Placental epithelial cell (primary cell): ENCODE results near the gene EFNA3. TPM values are rescaled to one million over a fixed set of nuclear protein-coding genes. Genes with fewer than 3 reads are reported as not detected.

ENCODE experiments used
- small RNA-seq: library from RNA; depleted of rRNA; stranded (forward); fragments of <200 nt; gene quantifications from one replicate; pipeline ENCODE3, GENCODE V24; 2012
- total RNA-seq: library from RNA; depleted of rRNA; stranded (reverse); fragments of >200 nt; gene quantifications from 2 replicates; pipeline ENCODE4 v1.2.3, GENCODE V29; 2012

EFNA3 gene, protein sequence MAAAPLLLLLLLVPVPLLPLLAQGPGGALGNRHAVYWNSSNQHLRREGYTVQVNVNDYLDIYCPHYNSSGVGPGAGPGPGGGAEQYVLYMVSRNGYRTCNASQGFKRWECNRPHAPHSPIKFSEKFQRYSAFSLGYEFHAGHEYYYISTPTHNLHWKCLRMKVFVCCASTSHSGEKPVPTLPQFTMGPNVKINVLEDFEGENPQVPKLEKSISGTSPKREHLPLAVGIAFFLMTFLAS
- 2.0 and 3.5 TPM in 2 replicates for total RNA-seq

GRCh38 chr1:155078469-155079209 is at the start of gene EFNA3:
TSS of gene EFNA3 (plus strand) at chr1:155078837. CDS start at chr1:155078942, 105 bp downstream.

GRCh38 chr1:155033524-155033923 is 45.1 kb upstream of the EFNA3 start, which contains the start of the genes DCST1 and DCST2:
TSS of gene DCST1 (plus strand) at chr1:155033824. CDS start at chr1:155034037, 213 bp downstream.
TSS of gene DCST2 (minus strand) at chr1:155033781. CDS start at chr1:155033701, 80 bp downstream.

DNA sequence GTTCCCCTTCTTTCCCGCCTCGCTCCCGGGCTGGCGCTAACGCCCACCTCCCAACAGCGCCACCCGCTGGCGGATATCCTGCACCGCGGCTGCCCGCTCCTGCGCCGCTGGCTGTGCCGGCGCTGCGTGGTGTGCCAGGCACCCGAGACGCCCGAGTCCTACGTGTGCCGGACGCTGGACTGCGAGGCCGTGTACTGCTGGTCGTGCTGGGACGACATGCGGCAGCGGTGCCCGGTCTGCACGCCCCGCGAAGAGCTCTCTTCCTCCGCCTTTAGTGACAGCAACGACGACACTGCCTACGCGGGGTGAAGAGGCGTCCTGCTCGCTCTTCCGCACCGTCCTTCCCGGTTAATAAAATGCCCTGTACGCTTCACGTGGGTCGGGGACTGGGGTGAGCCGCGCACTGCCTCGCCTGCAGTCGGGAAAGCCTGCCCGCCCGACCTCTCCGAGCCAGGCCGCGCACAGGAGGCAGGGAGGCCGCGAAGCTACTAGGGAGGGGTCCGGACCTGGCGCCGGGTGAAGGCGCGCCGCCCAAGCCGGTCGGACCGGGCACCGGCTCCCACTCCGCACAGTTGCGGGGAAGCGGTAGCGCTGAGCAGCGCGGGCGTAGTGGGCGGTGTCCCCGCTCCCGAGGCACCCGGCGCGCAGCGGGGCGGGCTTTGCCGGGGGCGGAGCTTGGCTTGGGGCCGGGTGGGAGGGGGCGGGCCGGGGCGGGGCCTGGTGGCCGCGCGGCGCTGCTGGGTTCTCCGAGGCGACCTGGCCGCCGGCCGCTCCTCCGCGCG is 27.9 kb upstream of the EFNA3 start, which contains the start of gene ADAM15:
TSS of gene ADAM15 (plus strand) at position 757 of the 782 bp plus-strand sequence. CDS start 71 bp downstream, outside the sequence.

GRCh38 chr1:155063550-155064110 is 15.0 kb upstream of the EFNA3 start, which contains the start of gene EFNA4:
TSS of gene EFNA4 (plus strand) at chr1:155063740. CDS start at chr1:155063824, 84 bp downstream.

DNA sequence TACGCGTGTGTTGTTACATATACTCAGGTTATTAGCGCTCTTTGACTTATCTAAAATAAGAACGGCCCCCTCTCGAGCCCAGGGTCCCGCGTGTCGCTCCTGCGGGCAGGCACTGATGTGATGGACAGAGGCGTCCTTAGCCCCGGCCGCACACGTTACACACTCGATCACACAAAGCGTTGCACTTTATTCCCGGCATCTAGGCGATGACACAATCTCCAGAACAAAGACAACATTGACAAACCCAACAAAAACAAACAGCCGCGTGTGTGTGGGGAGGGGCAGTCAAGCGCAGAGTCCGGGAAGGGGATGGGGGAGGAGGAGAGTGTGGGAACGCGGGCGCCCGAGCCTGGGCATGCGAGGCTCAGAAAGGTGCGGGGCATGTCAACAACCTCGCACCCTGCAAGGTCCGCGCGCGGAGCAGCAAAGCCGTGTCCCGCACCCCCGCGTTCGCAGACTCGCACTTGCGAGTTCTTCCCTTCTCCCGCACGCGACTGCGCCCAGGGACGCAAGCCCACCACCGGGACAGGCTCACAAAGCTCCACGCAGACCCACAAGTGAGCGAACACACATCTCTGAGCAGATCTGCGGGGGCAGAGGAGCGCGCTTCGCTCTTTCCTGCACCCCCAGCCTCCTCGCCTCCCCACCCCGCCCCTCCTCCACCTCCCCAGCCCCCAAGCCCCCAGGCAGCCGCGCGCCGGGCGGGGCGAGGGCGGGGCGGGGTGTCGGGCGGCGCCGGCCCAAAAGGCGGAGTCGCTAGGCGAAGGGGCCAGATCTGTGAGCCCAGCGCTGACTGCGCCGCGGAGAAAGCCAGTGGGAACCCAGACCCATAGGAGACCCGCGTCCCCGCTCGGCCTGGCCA is 48.7 kb downstream of the EFNA3 start, which contains the start of gene EFNA1:
TSS of gene EFNA1 (plus strand) at position 772 of the 862 bp plus-strand sequence. CDS start 102 bp downstream, outside the sequence.

DNA sequence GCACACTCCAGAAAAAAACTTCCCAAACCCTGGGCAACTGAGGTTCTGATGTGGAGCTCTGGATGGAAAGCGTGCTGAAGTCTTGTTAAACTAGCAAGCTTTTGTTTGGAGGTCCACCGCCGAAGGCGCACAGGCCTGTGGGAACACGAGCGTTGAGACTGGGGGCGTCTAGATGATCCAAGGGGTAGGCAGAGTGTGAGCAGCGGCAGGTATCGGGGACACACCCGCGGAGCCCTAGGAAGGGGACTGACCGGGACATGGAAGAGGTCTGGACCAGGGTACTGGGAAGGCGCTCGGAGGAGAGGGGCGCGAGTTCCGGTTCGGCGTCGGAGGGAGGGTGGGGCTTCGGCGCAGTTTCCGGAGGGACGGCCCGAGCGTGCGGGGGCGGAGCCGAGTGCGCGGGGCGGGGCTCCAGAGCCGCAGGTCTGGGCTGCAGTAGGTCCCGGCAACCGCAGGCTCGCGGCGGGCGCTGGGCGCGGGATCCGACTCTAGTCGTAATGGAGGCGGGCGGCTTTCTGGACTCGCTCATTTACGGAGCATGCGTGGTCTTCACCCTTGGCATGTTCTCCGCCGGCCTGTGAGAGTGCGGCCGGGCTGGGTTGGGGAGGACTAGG is 56.9 kb downstream of the EFNA3 start, which contains the start of gene SLC50A1:
TSS of gene SLC50A1 (plus strand) at position 438 of the 614 bp plus-strand sequence. CDS start at position 498, 60 bp downstream.

Small RNAs within 50 kb of the gene (small RNA-seq; reads per million reads assigned to genes)
- not detected for gene RF00019

Other genes starting within 250 kb of the EFNA3 start
- gene KCNN3, start 208.6 kb upstream of the EFNA3 start, total RNA-seq, result under 0.01 TPM in 2 replicates
- 5.0 and 6.3 TPM in 2 replicates for gene PMVK, start 142.1 kb upstream of the EFNA3 start, total RNA-seq
- gene PBXIP1, start 122.7 kb upstream of the EFNA3 start, total RNA-seq, result 48.5 and 97.4 TPM in 2 replicates
- gene PYGO2, start 117.1 kb upstream of the EFNA3 start, total RNA-seq, result 21.8 and 22.4 TPM in 2 replicates
- 138 and 239 TPM in 2 replicates for gene SHC1, start 108.1 kb upstream of the EFNA3 start, total RNA-seq
- gene CKS1B, start 104.2 kb upstream of the EFNA3 start, total RNA-seq, result 41.0 and 43.2 TPM in 2 replicates
- gene FLAD1, start 95.5 kb upstream of the EFNA3 start, total RNA-seq, result 20.0 and 31.0 TPM in 2 replicates
- 3.9 TPM in 1 of 2 replicates, not detected in the other for gene LENEP, start 85.3 kb upstream of the EFNA3 start, total RNA-seq
- gene ZBTB7B, start 76.0 kb upstream of the EFNA3 start, total RNA-seq, result 26.3 and 29.4 TPM in 2 replicates
- gene DCST2, start 45.1 kb upstream of the EFNA3 start, total RNA-seq, result 0.43 and 2.4 TPM in 2 replicates
- 0.22 TPM in 1 of 2 replicates, not detected in the other for gene DCST1, start 45.0 kb upstream of the EFNA3 start, total RNA-seq
- 110 and 156 TPM in 2 replicates for gene ADAM15, start 27.5 kb upstream of the EFNA3 start, total RNA-seq
- 7.9 and 10.2 TPM in 2 replicates for gene EFNA4, start 15.1 kb upstream of the EFNA3 start, total RNA-seq
- gene EFNA1, start 49.0 kb downstream of the EFNA3 start, total RNA-seq, result 18.8 and 59.3 TPM in 2 replicates
- gene SLC50A1, start 57.0 kb downstream of the EFNA3 start, total RNA-seq, result 29.8 and 44.9 TPM in 2 replicates
- gene DPM3, start 61.7 kb downstream of the EFNA3 start, total RNA-seq, result 40.8 and 47.1 TPM in 2 replicates
- gene KRTCAP2, start 94.5 kb downstream of the EFNA3 start, total RNA-seq, result 98.0 and 123 TPM in 2 replicates
- gene TRIM46, start 95.0 kb downstream of the EFNA3 start, total RNA-seq, result 1.5 and 1.6 TPM in 2 replicates
- 226 and 607 TPM in 2 replicates for gene THBS3, start 129.1 kb downstream of the EFNA3 start, total RNA-seq
- 27.9 and 69.6 TPM in 2 replicates for gene MTX1, start 129.9 kb downstream of the EFNA3 start, total RNA-seq
- gene ENTREP3, start 176.6 kb downstream of the EFNA3 start, total RNA-seq, result 9.0 and 10.7 TPM in 2 replicates
- gene SCAMP3, start 183.5 kb downstream of the EFNA3 start, total RNA-seq, result 25.5 and 63.8 TPM in 2 replicates
- 30.8 and 37.7 TPM in 2 replicates for gene CLK2, start 194.7 kb downstream of the EFNA3 start, total RNA-seq
- gene HCN3, start 198.6 kb downstream of the EFNA3 start, total RNA-seq, result 2.2 and 4.7 TPM in 2 replicates
- under 0.01 TPM in 1 of 2 replicates, not detected in the other for gene PKLR, start 222.6 kb downstream of the EFNA3 start, total RNA-seq
- 63.2 and 157 TPM in 2 replicates for gene FDPS, start 230.0 kb downstream of the EFNA3 start, total RNA-seq
- gene RUSC1, start 242.1 kb downstream of the EFNA3 start, total RNA-seq, result 24.7 and 37.0 TPM in 2 replicates